ENCODE measurements around the gene ANKRD29. TPM values are rescaled to one million over a fixed set of nuclear protein-coding genes. Genes with fewer than 3 reads are reported as not detected.

The ANKRD29 gene
- polyA plus RNA-seq, 1 of the 3 experiments (the other 2 are of a cell fraction), result 8.2 TPM

- H3K36me3 ChIP-seq (replicated peaks in 1 of 2; ENCODE audit: control insufficient read depth in 1 of 2, insufficient read depth in 2 of 2, low read length in 1 of 2), result no peaks in the 10 kb centered on the region
- no peaks in the 10 kb centered on the region for H3K9me2 ChIP-seq
- no peaks in the 10 kb centered on the region; a peak in 1 of 4 replicates for H3K4me1 ChIP-seq (ENCODE audit: control insufficient read depth in 1 of 2, insufficient read depth in 2 of 2, low read depth in 1 of 2, low read length in 1 of 2)
- H3K9ac ChIP-seq, result no peak overlapping the region
- no peak overlapping the region for H3K4me3 ChIP-seq (ENCODE audit: low read depth in 2 of 2, low read length in 1 of 2)
- H3K9me3 ChIP-seq, result no peaks in the 10 kb centered on the region
- no peaks in the 10 kb centered on the region for H3K27me3 ChIP-seq (ENCODE audit: insufficient read depth)
- H4K20me1 ChIP-seq (ENCODE audit: insufficient read depth), result no peaks in the 10 kb centered on the region
- ChIA-PET CTCF (interaction anchor here (0.8 to 1.3 kb wide), 5 partner anchors 9 to 110 kb away, joined by 3 to 5 read pairs (median 3); no protein-coding TSS in a partner anchor), POLR2A (no interaction called here)
- H3K79me2 ChIP-seq (ENCODE audit: insufficient read depth), result no peaks in the 10 kb centered on the region
- no peak overlapping the region for H3K4me2 ChIP-seq
- H3F3A ChIP-seq (replicated peaks; ENCODE audit: insufficient read depth), result no peaks in the 10 kb centered on the region
- H3K27ac ChIP-seq (ENCODE audit: low read depth in 2 of 2, low read length in 1 of 2), result no peak overlapping the region
- DNase-seq, result no peak
- TF ChIP-seq, protein P1, sequence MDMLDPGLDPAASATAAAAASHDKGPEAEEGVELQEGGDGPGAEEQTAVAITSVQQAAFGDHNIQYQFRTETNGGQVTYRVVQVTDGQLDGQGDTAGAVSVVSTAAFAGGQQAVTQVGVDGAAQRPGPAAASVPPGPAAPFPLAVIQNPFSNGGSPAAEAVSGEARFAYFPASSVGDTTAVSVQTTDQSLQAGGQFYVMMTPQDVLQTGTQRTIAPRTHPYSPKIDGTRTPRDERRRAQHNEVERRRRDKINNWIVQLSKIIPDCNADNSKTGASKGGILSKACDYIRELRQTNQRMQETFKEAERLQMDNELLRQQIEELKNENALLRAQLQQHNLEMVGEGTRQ (IDR thresholded peaks at IDR 0.05; ENCODE audit: borderline replicate concordance, low read depth, low read length), result no peak
- TF ChIP-seq, protein P2, sequence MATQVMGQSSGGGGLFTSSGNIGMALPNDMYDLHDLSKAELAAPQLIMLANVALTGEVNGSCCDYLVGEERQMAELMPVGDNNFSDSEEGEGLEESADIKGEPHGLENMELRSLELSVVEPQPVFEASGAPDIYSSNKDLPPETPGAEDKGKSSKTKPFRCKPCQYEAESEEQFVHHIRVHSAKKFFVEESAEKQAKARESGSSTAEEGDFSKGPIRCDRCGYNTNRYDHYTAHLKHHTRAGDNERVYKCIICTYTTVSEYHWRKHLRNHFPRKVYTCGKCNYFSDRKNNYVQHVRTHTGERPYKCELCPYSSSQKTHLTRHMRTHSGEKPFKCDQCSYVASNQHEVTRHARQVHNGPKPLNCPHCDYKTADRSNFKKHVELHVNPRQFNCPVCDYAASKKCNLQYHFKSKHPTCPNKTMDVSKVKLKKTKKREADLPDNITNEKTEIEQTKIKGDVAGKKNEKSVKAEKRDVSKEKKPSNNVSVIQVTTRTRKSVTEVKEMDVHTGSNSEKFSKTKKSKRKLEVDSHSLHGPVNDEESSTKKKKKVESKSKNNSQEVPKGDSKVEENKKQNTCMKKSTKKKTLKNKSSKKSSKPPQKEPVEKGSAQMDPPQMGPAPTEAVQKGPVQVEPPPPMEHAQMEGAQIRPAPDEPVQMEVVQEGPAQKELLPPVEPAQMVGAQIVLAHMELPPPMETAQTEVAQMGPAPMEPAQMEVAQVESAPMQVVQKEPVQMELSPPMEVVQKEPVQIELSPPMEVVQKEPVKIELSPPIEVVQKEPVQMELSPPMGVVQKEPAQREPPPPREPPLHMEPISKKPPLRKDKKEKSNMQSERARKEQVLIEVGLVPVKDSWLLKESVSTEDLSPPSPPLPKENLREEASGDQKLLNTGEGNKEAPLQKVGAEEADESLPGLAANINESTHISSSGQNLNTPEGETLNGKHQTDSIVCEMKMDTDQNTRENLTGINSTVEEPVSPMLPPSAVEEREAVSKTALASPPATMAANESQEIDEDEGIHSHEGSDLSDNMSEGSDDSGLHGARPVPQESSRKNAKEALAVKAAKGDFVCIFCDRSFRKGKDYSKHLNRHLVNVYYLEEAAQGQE (IDR thresholded peaks at IDR 0.05; ENCODE audit: low read depth, low read length), result no peak
- TF ChIP-seq, protein P3, sequence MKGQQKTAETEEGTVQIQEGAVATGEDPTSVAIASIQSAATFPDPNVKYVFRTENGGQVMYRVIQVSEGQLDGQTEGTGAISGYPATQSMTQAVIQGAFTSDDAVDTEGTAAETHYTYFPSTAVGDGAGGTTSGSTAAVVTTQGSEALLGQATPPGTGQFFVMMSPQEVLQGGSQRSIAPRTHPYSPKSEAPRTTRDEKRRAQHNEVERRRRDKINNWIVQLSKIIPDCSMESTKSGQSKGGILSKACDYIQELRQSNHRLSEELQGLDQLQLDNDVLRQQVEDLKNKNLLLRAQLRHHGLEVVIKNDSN (IDR thresholded peaks at IDR 0.05; ENCODE audit: borderline replicate concordance, low read depth), result no peak
- TF ChIP-seq MEF2A (IDR thresholded peaks at IDR 0.05; ENCODE audit: borderline replicate concordance, low read depth), result no peak
- no peak overlapping the region for H2AFZ ChIP-seq (ENCODE audit: low read depth)
Measured at GRCh38 chr18:23675236-23675635, 12.5 kb upstream of the ANKRD29 start.

DNA sequence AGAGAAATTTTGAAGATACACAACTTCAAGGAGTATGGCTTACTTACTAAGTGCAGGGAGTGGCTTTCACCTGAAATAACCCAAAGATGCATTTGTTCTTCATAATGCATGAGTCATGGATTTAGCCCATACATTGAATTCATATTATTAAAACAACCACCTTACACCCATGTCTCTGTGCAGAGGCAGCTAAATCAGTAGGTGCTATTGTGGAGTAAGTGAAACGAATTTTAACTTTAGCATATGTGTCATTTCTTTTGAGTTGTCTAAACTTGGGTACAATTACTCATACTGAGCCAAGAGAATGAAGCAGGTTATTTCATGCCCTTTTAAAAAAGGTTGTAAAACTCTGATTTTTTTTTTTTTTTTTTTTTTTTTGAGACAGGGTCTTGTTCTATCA, 11.0 kb upstream of the ANKRD29 start:
- Histone ChIP-seq H2AFZ (ENCODE audit: low read depth) (no peak overlapping the region), H3K27ac (ENCODE audit: low read depth in 2 of 2, low read length in 1 of 2) (no peak overlapping the region), H3K4me3 (ENCODE audit: low read depth in 2 of 2, low read length in 1 of 2) (no peak overlapping the region), H3F3A (replicated peaks; ENCODE audit: insufficient read depth) (no peaks in the 10 kb centered on the region), H3K9me2 (no peaks in the 10 kb centered on the region), H3K9ac (no peak overlapping the region), H3K4me1 (ENCODE audit: control insufficient read depth in 1 of 2, insufficient read depth in 2 of 2, low read depth in 1 of 2, low read length in 1 of 2) (no peaks in the 10 kb centered on the region; a peak in 1 of 4 replicates), H3K9me3 (no peaks in the 10 kb centered on the region), H4K20me1 (ENCODE audit: insufficient read depth) (no peaks in the 10 kb centered on the region), H3K4me2 (no peak overlapping the region), H3K79me2 (ENCODE audit: insufficient read depth) (no peaks in the 10 kb centered on the region), H3K36me3 (replicated peaks in 1 of 2; ENCODE audit: control insufficient read depth in 1 of 2, insufficient read depth in 2 of 2, low read length in 1 of 2) (no peaks in the 10 kb centered on the region), H3K27me3 (ENCODE audit: insufficient read depth) (no peaks in the 10 kb centered on the region; the same call in 1 of the 2 replicates)
- no peak for TF ChIP-seq MAX (IDR thresholded peaks at IDR 0.05; ENCODE audit: low read depth)
- TF ChIP-seq IRF3 (IDR thresholded peaks at IDR 0.05; ENCODE audit: low read depth, low read length), result no peak
- TF ChIP-seq, protein P3 (IDR thresholded peaks at IDR 0.05; ENCODE audit: borderline replicate concordance, low read depth), result no peak
- DNase-seq, result no peak
- ChIA-PET CTCF (no interaction called here), POLR2A (no interaction called here)
- 61% methylated on average over 1 of the region's 1 CpG for WGBS (ENCODE audit: low lambda C conversion rate)

Measured in SK-N-SH (cell line).